Progenitor cell of endocrine pancreas (in vitro differentiated cells): ENCODE measurements around the gene SPEF1. TPM values are rescaled to one million over a fixed set of nuclear protein-coding genes. Genes with fewer than 3 reads are reported as not detected.

Experiments used
- DNase-seq: peaks from one replicate; pipeline ENCODE4 v3.0.0; 2021; ENCODE audit warnings: low spot score; ENCODE audit not compliant: unreplicated experiment
- H3K27ac Mint-ChIP-seq: 2 replicates; pipeline ENCODE4 v1.8.0; 2021; ENCODE audit warnings: mild to moderate bottlenecking, moderate library complexity, mixed read lengths
- H3K27me3 Mint-ChIP-seq: 2 replicates; pipeline ENCODE4 v1.8.0; 2021; ENCODE audit warnings: mixed read lengths
- H3K36me3 Mint-ChIP-seq: 2 replicates; pipeline ENCODE4 v1.8.0; 2022; ENCODE audit warnings: mixed read lengths; ENCODE audit not compliant: insufficient read depth
- H3K4me1 Mint-ChIP-seq: 2 replicates; pipeline ENCODE4 v1.8.0; 2021; ENCODE audit warnings: low read depth, mixed read lengths
- H3K4me3 Mint-ChIP-seq: 2 replicates; pipeline ENCODE4 v1.8.0; 2021; ENCODE audit warnings: low read depth, mild to moderate bottlenecking, moderate library complexity, mixed read lengths
- H3K9me3 Mint-ChIP-seq: 2 replicates; pipeline ENCODE4 v1.8.0; 2021; ENCODE audit warnings: low read depth, mixed read lengths
- CTCF ChIP-seq: fragments of 200-600 bp; sonication (generic); IDR thresholded peaks from one replicate; pipeline ENCODE4 v1.5.0; 2021; ENCODE audit warnings: antibody characterized with exemption, mild to moderate bottlenecking; ENCODE audit not compliant: unreplicated experiment
- total RNA-seq: library from RNA; stranded (reverse); gene quantifications from 2 replicates; pipeline ENCODE4 v1.2.1, GENCODE V29; 2021

The SPEF1 gene
- total RNA-seq, 1 donor from 2014 or later: 1.9 TPM

DNA sequence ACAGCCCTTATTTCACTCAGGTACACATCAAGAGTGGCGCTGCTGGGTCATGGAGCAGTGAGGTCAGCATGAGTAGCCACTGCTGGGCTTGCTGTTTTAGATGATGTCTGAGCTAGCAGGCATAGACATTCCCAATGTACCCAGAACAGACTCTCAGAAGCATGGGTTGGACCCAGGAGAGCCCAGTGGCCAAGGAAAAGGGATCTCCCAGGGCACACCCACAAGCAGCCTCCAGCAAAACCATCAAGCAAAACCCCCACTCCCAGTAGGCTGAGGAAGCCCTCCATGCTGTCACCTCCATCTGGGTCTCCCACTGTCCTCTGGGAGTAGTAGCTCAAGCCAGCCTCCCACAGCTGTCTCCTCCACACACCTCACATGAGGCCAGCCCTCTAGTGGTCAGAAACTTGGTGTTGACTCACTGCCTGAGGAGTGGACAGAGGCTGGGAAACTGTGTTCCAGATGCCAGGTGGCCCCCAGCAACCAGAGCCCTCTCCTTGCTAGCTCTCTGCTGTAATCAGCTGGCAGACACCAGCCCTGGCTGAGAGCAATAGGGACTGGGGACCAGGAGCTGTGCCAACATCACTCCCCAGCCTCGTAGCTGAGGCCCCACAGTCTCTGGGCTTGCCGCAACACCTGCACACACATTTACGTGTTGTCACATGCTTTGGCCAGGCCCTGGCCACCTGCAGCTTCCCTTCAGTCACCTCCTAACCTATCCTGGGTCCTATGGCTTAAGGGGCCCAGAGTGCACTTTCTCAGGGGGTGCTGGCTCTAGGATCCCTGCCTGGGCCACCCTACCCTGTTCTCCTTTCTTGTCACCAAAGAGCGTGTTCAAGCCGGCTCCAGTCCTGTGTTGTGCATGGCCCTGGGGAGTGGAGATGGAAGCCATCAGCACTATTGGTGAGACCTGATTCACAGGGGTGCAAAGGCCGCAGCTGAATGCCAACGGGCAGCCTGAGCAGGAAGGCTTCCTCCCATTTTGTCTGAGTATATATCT is 37.2 kb upstream of the SPEF1 start:
- Mint-ChIP-seq H3K4me1 (peaks cover 12% of the 10 kb centered on the region), H3K27ac (peak overlapping the region; percentile 69), H3K9me3 (no peaks in the 10 kb centered on the region), H3K36me3 (no peaks in the 10 kb centered on the region), H3K27me3 (peaks cover 9% of the 10 kb centered on the region), H3K4me3 (peak overlapping the region; percentile 45)
- peak; percentile 78 for TF ChIP-seq CTCF
- DNase-seq: peak; percentile 69

DNA sequence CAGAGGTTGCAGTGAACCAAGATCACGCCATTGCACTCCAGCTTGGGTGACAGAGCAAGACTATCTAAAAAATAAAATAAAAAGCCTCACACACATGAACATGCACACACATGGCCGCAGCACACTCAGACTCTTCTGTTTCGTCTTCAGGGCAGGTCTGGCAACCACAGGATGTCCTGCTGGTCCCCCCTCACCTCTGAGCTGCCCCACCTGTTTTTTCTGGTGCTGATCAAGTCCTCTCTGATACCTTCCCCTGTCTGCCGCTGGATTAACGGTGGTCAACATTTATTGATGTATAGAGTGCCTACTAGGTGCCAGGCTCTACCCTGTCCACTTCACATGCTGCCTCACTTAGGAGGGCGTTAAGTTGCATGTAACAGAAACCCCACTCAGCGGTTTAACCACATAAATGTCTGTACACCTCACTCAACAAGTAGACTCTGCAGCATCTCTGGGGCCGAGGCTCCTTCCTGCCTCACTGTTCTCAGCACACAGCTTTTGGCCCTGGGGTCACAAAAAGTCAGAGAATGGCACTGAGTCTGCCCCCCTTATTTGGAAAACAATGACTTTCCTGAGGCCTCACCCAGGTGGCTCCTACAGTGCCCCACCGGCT is 34.6 kb upstream of the SPEF1 start:
- H3K36me3 Mint-ChIP-seq: no peaks in the 10 kb centered on the region
- no peak for DNase-seq
- peaks cover 11% of the 10 kb centered on the region for H3K27me3 Mint-ChIP-seq
- H3K9me3 Mint-ChIP-seq: no peaks in the 10 kb centered on the region
- peaks cover 7% of the 10 kb centered on the region for H3K4me1 Mint-ChIP-seq
- H3K4me3 Mint-ChIP-seq: no peak overlapping the region
- H3K27ac Mint-ChIP-seq: no peak overlapping the region
- no peak for TF ChIP-seq CTCF

GRCh38 chr20:3814928-3815495 is 33.8 kb upstream of the SPEF1 start:
- H3K36me3 Mint-ChIP-seq: no peaks in the 10 kb centered on the region
- DNase-seq: no peak
- H3K4me1 Mint-ChIP-seq: peaks cover 6% of the 10 kb centered on the region
- H3K27me3 Mint-ChIP-seq: peaks cover 11% of the 10 kb centered on the region
- no peaks in the 10 kb centered on the region for H3K9me3 Mint-ChIP-seq
- no peak overlapping the region for H3K4me3 Mint-ChIP-seq
- no peak for TF ChIP-seq CTCF
- no peak overlapping the region for H3K27ac Mint-ChIP-seq

DNA sequence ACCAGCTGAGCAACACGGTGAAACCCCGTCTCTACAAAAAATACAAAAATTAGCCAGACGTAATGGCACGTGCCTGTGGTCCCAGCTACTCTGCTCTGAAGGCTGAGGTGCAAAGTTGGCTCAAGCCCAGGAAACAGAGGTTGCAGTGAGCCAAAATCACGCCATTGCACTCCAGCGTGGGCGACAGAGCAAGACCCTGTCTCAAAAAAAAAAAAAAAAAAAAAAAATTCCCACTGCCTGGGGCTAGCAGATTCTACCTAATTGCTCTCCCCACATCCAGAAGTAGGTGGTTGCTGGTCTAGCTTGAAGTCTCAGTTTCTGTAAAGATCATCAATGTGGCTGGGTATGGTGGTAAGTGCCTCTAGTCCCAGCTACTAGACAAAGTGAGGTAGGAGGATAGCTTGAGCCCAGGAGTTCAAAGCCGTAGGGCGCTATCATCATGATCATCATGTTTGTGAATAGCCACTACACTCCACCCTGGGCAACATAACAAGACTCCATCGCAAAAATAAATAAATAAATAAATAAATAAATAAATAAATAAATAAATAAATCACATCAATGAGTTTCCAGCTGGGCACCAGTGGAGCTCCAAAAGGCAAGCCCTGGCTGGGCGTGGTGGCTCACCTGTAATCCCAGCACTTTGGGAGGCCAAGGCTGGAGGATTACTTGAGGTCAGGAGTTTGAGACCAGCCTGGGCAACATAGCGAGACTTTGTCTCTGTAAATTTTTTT is 32.8 kb upstream of the SPEF1 start:
- no peak for DNase-seq
- Mint-ChIP-seq H3K9me3 (no peaks in the 10 kb centered on the region), H3K27ac (no peak overlapping the region), H3K4me3 (no peak overlapping the region), H3K4me1 (peaks cover 2% of the 10 kb centered on the region), H3K27me3 (peaks cover 11% of the 10 kb centered on the region), H3K36me3 (no peaks in the 10 kb centered on the region)
- no peak for TF ChIP-seq CTCF
